GM12801 (cell line): Measurements from ENCODE around the gene POLR3K.

Experiments
- CTCF ChIP-seq: IDR thresholded peaks from one replicate; pipeline ENCODE4 v1.5.1; 2011; ENCODE audit warnings: control low read depth; ENCODE audit not compliant: insufficient read length; ENCODE audit errors: extremely low read depth

POLR3K gene

GRCh38 chr16:92431-93339 is 39.3 kb upstream of the POLR3K start:
- no peak for TF ChIP-seq CTCF

- no peak for TF ChIP-seq CTCF
Measured at GRCh38 chr16:91484-91883, 38.1 kb upstream of the POLR3K start.

- no peak for TF ChIP-seq CTCF
Measured at GRCh38 chr16:89391-90302, 36.2 kb upstream of the POLR3K start.

- TF ChIP-seq CTCF: no peak
Measured at GRCh38 chr16:88613-89012, 35.2 kb upstream of the POLR3K start.

GRCh38 chr16:86483-86952 is 33.1 kb upstream of the POLR3K start:
- no peak for TF ChIP-seq CTCF

GRCh38 chr16:85865-86264 is 32.5 kb upstream of the POLR3K start:
- TF ChIP-seq CTCF: no peak

- no peak for TF ChIP-seq CTCF
Measured at GRCh38 chr16:85407-85782, 32.0 kb upstream of the POLR3K start.
